Measurements from ENCODE around the gene ZNF516. TPM values are rescaled to one million over a fixed set of nuclear protein-coding genes. Genes with fewer than 3 reads are reported as not detected.

The ZNF516 gene
- total and polyA plus RNA-seq, 8 donors, result 5.4 to 21.3 (median 12.7) TPM

DNA sequence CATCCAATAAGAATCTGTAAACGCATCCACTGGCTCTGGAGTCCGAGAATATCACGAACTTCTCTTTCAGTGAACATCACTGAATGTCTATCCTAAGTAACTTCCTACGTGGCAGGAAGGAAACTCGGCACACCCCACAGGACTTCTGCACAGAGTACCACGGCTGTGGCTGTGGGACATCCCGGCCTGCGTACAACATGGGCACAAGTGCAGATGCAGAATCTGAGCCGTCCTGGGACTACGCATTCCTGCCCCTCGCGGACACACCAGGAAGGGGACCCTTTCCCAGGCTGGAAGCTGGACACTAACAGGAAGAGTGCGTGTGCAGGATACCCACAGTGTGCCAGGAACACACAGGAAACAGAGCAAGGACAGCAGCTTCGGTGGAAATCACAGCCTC, 60.6 kb downstream of the ZNF516 start:
- H3K9me3 ChIP-seq, result no peaks in the 10 kb centered on the region
- H3K4me3 ChIP-seq, result no peak overlapping the region
- no peak overlapping the region for H3K27ac ChIP-seq
- 89 to 92% methylated on average over 14 of the region's 14 CpGs for WGBS, 2 donors
- no peaks in the 10 kb centered on the region for H3K27me3 ChIP-seq
- FAIRE-seq (no peak), ATAC-seq (no peak), DNase-seq (peak in 1 of 6 donors; percentile 22)
- H3K4me1 ChIP-seq, result no peaks in the 10 kb centered on the region
- TF ChIP-seq, protein P1, sequence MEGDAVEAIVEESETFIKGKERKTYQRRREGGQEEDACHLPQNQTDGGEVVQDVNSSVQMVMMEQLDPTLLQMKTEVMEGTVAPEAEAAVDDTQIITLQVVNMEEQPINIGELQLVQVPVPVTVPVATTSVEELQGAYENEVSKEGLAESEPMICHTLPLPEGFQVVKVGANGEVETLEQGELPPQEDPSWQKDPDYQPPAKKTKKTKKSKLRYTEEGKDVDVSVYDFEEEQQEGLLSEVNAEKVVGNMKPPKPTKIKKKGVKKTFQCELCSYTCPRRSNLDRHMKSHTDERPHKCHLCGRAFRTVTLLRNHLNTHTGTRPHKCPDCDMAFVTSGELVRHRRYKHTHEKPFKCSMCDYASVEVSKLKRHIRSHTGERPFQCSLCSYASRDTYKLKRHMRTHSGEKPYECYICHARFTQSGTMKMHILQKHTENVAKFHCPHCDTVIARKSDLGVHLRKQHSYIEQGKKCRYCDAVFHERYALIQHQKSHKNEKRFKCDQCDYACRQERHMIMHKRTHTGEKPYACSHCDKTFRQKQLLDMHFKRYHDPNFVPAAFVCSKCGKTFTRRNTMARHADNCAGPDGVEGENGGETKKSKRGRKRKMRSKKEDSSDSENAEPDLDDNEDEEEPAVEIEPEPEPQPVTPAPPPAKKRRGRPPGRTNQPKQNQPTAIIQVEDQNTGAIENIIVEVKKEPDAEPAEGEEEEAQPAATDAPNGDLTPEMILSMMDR (IDR thresholded peaks at IDR 0.05), result no peak
- H3K36me3 ChIP-seq, result no peaks in the 10 kb centered on the region
- intact Hi-C loops (cut with DNase I), result no loop called here

DNA sequence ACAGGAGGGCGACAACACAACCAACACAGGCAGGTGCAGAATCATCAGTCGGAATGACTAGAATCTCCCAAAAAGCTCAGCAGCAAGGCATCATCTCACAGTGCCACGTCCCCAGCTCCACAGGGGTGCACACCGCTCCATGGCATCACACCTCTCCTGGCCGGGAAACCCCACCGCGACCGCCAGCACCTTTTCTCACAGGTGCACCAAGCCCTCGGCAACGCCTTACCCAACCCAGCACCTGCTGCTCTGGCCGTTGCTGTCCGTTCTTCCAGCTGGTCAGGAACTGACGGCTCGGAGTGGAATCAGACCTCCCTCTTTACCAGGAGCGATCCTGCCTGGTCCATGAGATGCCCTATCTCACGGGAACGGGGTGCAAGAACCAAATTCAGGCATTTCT, 61.3 kb downstream of the ZNF516 start:
- H3K4me1 ChIP-seq, result no peaks in the 10 kb centered on the region
- intact Hi-C loops (cut with DNase I), result no loop called here
- H3K36me3 ChIP-seq, result no peaks in the 10 kb centered on the region
- no peaks in the 10 kb centered on the region for H3K27me3 ChIP-seq
- H3K9me3 ChIP-seq, result no peaks in the 10 kb centered on the region
- no peak for FAIRE-seq
- no peak for ATAC-seq
- TF ChIP-seq, protein P1 (IDR thresholded peaks at IDR 0.05), result no peak
- WGBS, 2 donors, result 96% methylated on average over 17 of the region's 17 CpGs
- peak in 1 of 6 donors; percentile 38 for DNase-seq
- no peak overlapping the region for H3K4me3 ChIP-seq
- no peak overlapping the region for H3K27ac ChIP-seq

DNA sequence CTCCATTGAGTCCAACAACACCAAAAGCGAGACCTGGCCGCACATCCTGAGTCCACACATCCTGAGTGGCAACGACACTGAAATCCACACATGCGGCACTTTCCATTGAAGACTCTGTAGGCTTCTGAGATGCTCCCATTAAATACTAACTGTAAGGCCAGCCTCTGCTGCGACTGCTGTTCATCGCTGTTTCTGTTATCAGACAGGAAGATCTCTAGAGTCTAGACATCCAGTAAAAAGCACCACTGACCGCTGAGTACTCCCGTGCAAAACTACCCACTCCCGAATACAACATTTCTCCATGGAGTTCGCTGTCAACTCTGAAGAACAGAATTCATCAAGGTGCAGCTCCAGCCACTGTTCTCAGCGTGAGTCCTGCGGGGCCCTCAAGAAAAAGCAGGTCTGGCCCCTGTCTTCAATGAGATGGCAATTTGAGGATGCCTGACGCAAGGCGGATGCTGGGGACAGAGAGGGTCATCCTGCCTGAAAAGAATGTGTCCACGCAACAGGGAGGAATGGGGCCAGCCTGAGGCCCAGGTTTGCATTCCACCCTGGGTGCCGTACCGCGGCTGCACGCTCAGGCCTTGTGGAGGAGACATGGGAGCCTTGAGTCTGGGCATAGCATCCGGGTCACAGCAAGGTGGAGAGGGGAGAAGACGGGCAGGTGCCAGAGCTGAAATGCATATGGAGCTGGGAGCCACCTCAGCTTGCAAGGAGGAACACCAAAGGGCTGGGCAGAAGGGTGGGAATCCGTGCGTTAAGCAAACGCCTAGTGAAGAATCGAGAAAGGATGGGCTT, 61.9 kb downstream of the ZNF516 start:
- no peak overlapping the region for H3K27ac ChIP-seq
- DNase-seq, result no peak

DNA sequence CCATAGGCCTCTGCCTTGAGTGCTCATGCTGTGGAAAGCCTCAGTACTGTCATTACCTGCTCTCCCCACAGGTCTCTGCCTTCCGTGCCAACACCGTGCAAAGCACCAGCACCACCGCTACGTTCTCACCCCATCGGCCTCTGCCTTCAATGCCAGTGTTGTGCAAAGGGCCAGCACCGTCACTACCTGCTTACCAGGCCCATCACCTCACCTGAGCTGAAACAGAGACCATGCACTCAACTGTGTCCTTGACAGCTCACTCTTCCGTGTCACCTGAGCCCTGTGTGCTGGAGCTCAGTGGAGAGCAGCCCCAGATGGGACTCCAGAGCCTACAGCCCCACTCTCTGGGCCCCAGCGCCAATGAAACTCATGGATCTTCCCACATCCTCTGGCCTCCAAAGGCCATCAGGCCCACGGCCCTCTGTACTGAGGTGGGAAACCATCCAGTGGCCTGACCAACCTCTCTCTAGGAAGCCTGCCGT, 62.7 kb downstream of the ZNF516 start:
- Histone ChIP-seq H3K9me3 (no peaks in the 10 kb centered on the region), H3K36me3 (no peaks in the 10 kb centered on the region), H3K27me3 (no peaks in the 10 kb centered on the region), H3K27ac (no peak overlapping the region), H3K4me1 (no peaks in the 10 kb centered on the region), H3K4me3 (no peak overlapping the region)
- FAIRE-seq (no peak), DNase-seq (no peak), ATAC-seq (no peak)
- TF ChIP-seq, protein P1 (IDR thresholded peaks at IDR 0.05), result no peak
- 94 to 98% methylated on average over 10 of the region's 10 CpGs for WGBS, 2 donors
- intact Hi-C loops (cut with DNase I), result no loop called here

More for the DNA sequence above, 61.9 kb downstream of the ZNF516 start:
- H3K4me1 ChIP-seq, result no peaks in the 10 kb centered on the region
- TF ChIP-seq, protein P1 (IDR thresholded peaks at IDR 0.05), result no peak
- no peaks in the 10 kb centered on the region for H3K9me3 ChIP-seq
- H3K4me3 ChIP-seq, result no peak overlapping the region
- FAIRE-seq, result no peak
- H3K36me3 ChIP-seq, result no peaks in the 10 kb centered on the region
- 96 to 97% methylated on average over 25 of the region's 25 CpGs for WGBS, 2 donors
- ATAC-seq, result no peak
- no peaks in the 10 kb centered on the region for H3K27me3 ChIP-seq
- intact Hi-C loops (cut with DNase I), result no loop called here
